Measurements from ENCODE around the gene TFEC.

Gene TFEC

GRCh38 chr7:116041615-116042014 lies 11.1 kb upstream of the TFEC start:
- H3K4me1 ChIP-seq (ENCODE audit: control insufficient read depth, insufficient read depth, low read depth, low read length), result no peaks in the 10 kb centered on the region
- H3K4me2 ChIP-seq (ENCODE audit: low read length, poor library complexity, severe bottlenecking), result no peak overlapping the region
- H3K27ac ChIP-seq (ENCODE audit: low read length, poor library complexity, severe bottlenecking), result no peak overlapping the region
- peaks cover 1% of the 10 kb centered on the region for H3K9me3 ChIP-seq (ENCODE audit: control insufficient read depth, low read length)
- H3K4ac ChIP-seq (ENCODE audit: low read depth in 1 of 2, low read length in 2 of 2), result no peak overlapping the region
- no peak overlapping the region for H3K4me3 ChIP-seq (ENCODE audit: insufficient read depth in 1 of 2, low read depth in 1 of 2, low read length in 2 of 2)
- DNase-seq, result no peak
- H2BK120ac ChIP-seq (ENCODE audit: low read depth, low read length), result no peak overlapping the region
- peak overlapping the region in 1 of 2 experiments; percentile 72 for H3K23ac ChIP-seq (ENCODE audit: low read length in 2 of 2)
- no peak overlapping the region for H4K91ac ChIP-seq (ENCODE audit: low read length)
- H2AK5ac ChIP-seq (ENCODE audit: low read length, severe bottlenecking), result no peak overlapping the region
- no peak overlapping the region for H2AFZ ChIP-seq (ENCODE audit: low read depth, low read length)
- H2BK15ac ChIP-seq (ENCODE audit: low read depth, poor library complexity, severe bottlenecking), result no peak overlapping the region
- H3K36me3 ChIP-seq (ENCODE audit: control insufficient read depth in 1 of 2, insufficient read depth in 2 of 2, low read depth in 1 of 2, low read length in 2 of 2), result no peaks in the 10 kb centered on the region
- no peaks in the 10 kb centered on the region for H3K27me3 ChIP-seq (ENCODE audit: control insufficient read depth in 1 of 2, insufficient read depth in 1 of 2, low read length in 2 of 2)
- H3K14ac ChIP-seq (ENCODE audit: low read length in 2 of 2), result no peak overlapping the region
- H2BK5ac ChIP-seq (ENCODE audit: low read depth, low read length, poor library complexity, severe bottlenecking), result no peak overlapping the region
- H3K9ac ChIP-seq (ENCODE audit: low read length), result no peak overlapping the region
- H3K18ac ChIP-seq (ENCODE audit: low read depth in 1 of 2, low read length in 2 of 2), result no peak overlapping the region
- WGBS, result 76% methylated on average over 4 of the region's 4 CpGs
- H2BK12ac ChIP-seq (ENCODE audit: low read length in 2 of 2), result no peak overlapping the region
- no peaks in the 10 kb centered on the region for H3K79me1 ChIP-seq (replicated peaks; ENCODE audit: low read length, poor library complexity, severe bottlenecking)
- H4K8ac ChIP-seq (ENCODE audit: low read length), result no peak overlapping the region

- no peak overlapping the region for H2BK120ac ChIP-seq (ENCODE audit: low read depth, low read length)
- no peaks in the 10 kb centered on the region for H3K9me3 ChIP-seq (ENCODE audit: control insufficient read depth, low read length)
- no peak overlapping the region for H2BK12ac ChIP-seq (ENCODE audit: low read length in 2 of 2)
- H3K18ac ChIP-seq (ENCODE audit: low read depth in 1 of 2, low read length in 2 of 2), result no peak overlapping the region
- no peak overlapping the region for H3K23ac ChIP-seq (ENCODE audit: low read length in 2 of 2)
- H3K14ac ChIP-seq (ENCODE audit: low read length in 2 of 2), result no peak overlapping the region
- no peak overlapping the region for H3K27ac ChIP-seq (ENCODE audit: low read length, poor library complexity, severe bottlenecking)
- no peak overlapping the region for H4K8ac ChIP-seq (ENCODE audit: low read length)
- H2BK5ac ChIP-seq (ENCODE audit: low read depth, low read length, poor library complexity, severe bottlenecking), result no peak overlapping the region
- no peak overlapping the region for H3K4me3 ChIP-seq (ENCODE audit: insufficient read depth in 1 of 2, low read depth in 1 of 2, low read length in 2 of 2)
- H3K27me3 ChIP-seq (ENCODE audit: control insufficient read depth in 1 of 2, insufficient read depth in 1 of 2, low read length in 2 of 2), result no peaks in the 10 kb centered on the region
- H4K91ac ChIP-seq (ENCODE audit: low read length), result no peak overlapping the region
- H2AK5ac ChIP-seq (ENCODE audit: low read length, severe bottlenecking), result no peak overlapping the region
- H2BK15ac ChIP-seq (ENCODE audit: low read depth, poor library complexity, severe bottlenecking), result no peak overlapping the region
- DNase-seq, result no peak
- no peaks in the 10 kb centered on the region for H3K79me1 ChIP-seq (replicated peaks; ENCODE audit: low read length, poor library complexity, severe bottlenecking)
- no peaks in the 10 kb centered on the region for H3K4me1 ChIP-seq (ENCODE audit: control insufficient read depth, insufficient read depth, low read depth, low read length)
- no peak overlapping the region for H3K9ac ChIP-seq (ENCODE audit: low read length)
- H3K4ac ChIP-seq (ENCODE audit: low read depth in 1 of 2, low read length in 2 of 2), result no peak overlapping the region
- no peaks in the 10 kb centered on the region for H3K36me3 ChIP-seq (ENCODE audit: control insufficient read depth in 1 of 2, insufficient read depth in 2 of 2, low read depth in 1 of 2, low read length in 2 of 2)
- no peak overlapping the region for H2AFZ ChIP-seq (ENCODE audit: low read depth, low read length)
- no CpG with 5 or more reads among the region's 2 CpGs for WGBS
- no peak overlapping the region for H3K4me2 ChIP-seq (ENCODE audit: low read length, poor library complexity, severe bottlenecking)
Observed at GRCh38 chr7:116037401-116037800, 6.8 kb upstream of the TFEC start.

- no peak overlapping the region for H3K4ac ChIP-seq (ENCODE audit: low read depth in 1 of 2, low read length in 2 of 2)
- no peak overlapping the region for H2AFZ ChIP-seq (ENCODE audit: low read depth, low read length)
- H3K9me3 ChIP-seq (ENCODE audit: control insufficient read depth, low read length), result no peaks in the 10 kb centered on the region
- no peak overlapping the region for H3K4me2 ChIP-seq (ENCODE audit: low read length, poor library complexity, severe bottlenecking)
- H3K18ac ChIP-seq (ENCODE audit: low read depth in 1 of 2, low read length in 2 of 2), result no peak overlapping the region
- no peak overlapping the region for H2BK12ac ChIP-seq (ENCODE audit: low read length in 2 of 2)
- H3K23ac ChIP-seq (ENCODE audit: low read length in 2 of 2), result no peak overlapping the region
- H3K27me3 ChIP-seq (ENCODE audit: control insufficient read depth in 1 of 2, insufficient read depth in 1 of 2, low read length in 2 of 2), result no peaks in the 10 kb centered on the region
- H3K4me1 ChIP-seq (ENCODE audit: control insufficient read depth, insufficient read depth, low read depth, low read length), result no peaks in the 10 kb centered on the region
- no peak overlapping the region for H3K27ac ChIP-seq (ENCODE audit: low read length, poor library complexity, severe bottlenecking)
- H3K9ac ChIP-seq (ENCODE audit: low read length), result no peak overlapping the region
- no peak overlapping the region for H3K4me3 ChIP-seq (ENCODE audit: insufficient read depth in 1 of 2, low read depth in 1 of 2, low read length in 2 of 2)
- no peak overlapping the region for H2BK15ac ChIP-seq (ENCODE audit: low read depth, poor library complexity, severe bottlenecking)
- H3K79me1 ChIP-seq (replicated peaks; ENCODE audit: low read length, poor library complexity, severe bottlenecking), result no peaks in the 10 kb centered on the region
- 72% methylated on average over 3 of the region's 3 CpGs for WGBS
- H2BK120ac ChIP-seq (ENCODE audit: low read depth, low read length), result no peak overlapping the region
- H2AK5ac ChIP-seq (ENCODE audit: low read length, severe bottlenecking), result no peak overlapping the region
- no peak overlapping the region for H4K8ac ChIP-seq (ENCODE audit: low read length)
- H3K36me3 ChIP-seq (ENCODE audit: control insufficient read depth in 1 of 2, insufficient read depth in 2 of 2, low read depth in 1 of 2, low read length in 2 of 2), result no peaks in the 10 kb centered on the region
- H2BK5ac ChIP-seq (ENCODE audit: low read depth, low read length, poor library complexity, severe bottlenecking), result no peak overlapping the region
- no peak overlapping the region for H3K14ac ChIP-seq (ENCODE audit: low read length in 2 of 2)
- H4K91ac ChIP-seq (ENCODE audit: low read length), result no peak overlapping the region
- no peak for DNase-seq
Observed at GRCh38 chr7:116034411-116034810, 3.8 kb upstream of the TFEC start.

GRCh38 chr7:116032886-116033285 lies 2.3 kb upstream of the TFEC start:
- H2BK5ac ChIP-seq (ENCODE audit: low read depth, low read length, poor library complexity, severe bottlenecking), result no peak overlapping the region
- no peak overlapping the region for H4K8ac ChIP-seq (ENCODE audit: low read length)
- no peaks in the 10 kb centered on the region for H3K9me3 ChIP-seq (ENCODE audit: control insufficient read depth, low read length)
- no peak overlapping the region for H3K4me2 ChIP-seq (ENCODE audit: low read length, poor library complexity, severe bottlenecking)
- no peaks in the 10 kb centered on the region for H3K79me1 ChIP-seq (replicated peaks; ENCODE audit: low read length, poor library complexity, severe bottlenecking)
- no peak overlapping the region for H2BK12ac ChIP-seq (ENCODE audit: low read length in 2 of 2)
- no peak overlapping the region for H3K14ac ChIP-seq (ENCODE audit: low read length in 2 of 2)
- H3K4me1 ChIP-seq (ENCODE audit: control insufficient read depth, insufficient read depth, low read depth, low read length), result no peaks in the 10 kb centered on the region
- no peak overlapping the region for H3K27ac ChIP-seq (ENCODE audit: low read length, poor library complexity, severe bottlenecking)
- no peak overlapping the region for H3K9ac ChIP-seq (ENCODE audit: low read length)
- no peak overlapping the region for H3K4ac ChIP-seq (ENCODE audit: low read depth in 1 of 2, low read length in 2 of 2)
- H2AK5ac ChIP-seq (ENCODE audit: low read length, severe bottlenecking), result no peak overlapping the region
- H3K36me3 ChIP-seq (ENCODE audit: control insufficient read depth in 1 of 2, insufficient read depth in 2 of 2, low read depth in 1 of 2, low read length in 2 of 2), result no peaks in the 10 kb centered on the region
- H3K4me3 ChIP-seq (ENCODE audit: insufficient read depth in 1 of 2, low read depth in 1 of 2, low read length in 2 of 2), result no peak overlapping the region
- 82% methylated on average over 2 of the region's 2 CpGs for WGBS
- H2BK120ac ChIP-seq (ENCODE audit: low read depth, low read length), result no peak overlapping the region
- DNase-seq, result no peak
- H3K27me3 ChIP-seq (ENCODE audit: control insufficient read depth in 1 of 2, insufficient read depth in 1 of 2, low read length in 2 of 2), result no peaks in the 10 kb centered on the region
- no peak overlapping the region for H3K23ac ChIP-seq (ENCODE audit: low read length in 2 of 2)
- no peak overlapping the region for H4K91ac ChIP-seq (ENCODE audit: low read length)
- H3K18ac ChIP-seq (ENCODE audit: low read depth in 1 of 2, low read length in 2 of 2), result no peak overlapping the region
- no peak overlapping the region for H2AFZ ChIP-seq (ENCODE audit: low read depth, low read length)
- no peak overlapping the region for H2BK15ac ChIP-seq (ENCODE audit: low read depth, poor library complexity, severe bottlenecking)
